AG04450 (cell line): Measurements from ENCODE around the gene SLC6A11. TPM values are rescaled to one million over a fixed set of nuclear protein-coding genes. Genes with fewer than 3 reads are reported as not detected.

Experiments
- CTCF ChIA-PET: fragments of 300-600, 350-600 bp; formaldehyde crosslinking; extraction: SDS; loops from one replicate; lab custom pipeline; 2022; ENCODE audit warnings: antibody characterized with exemption, inconsistent platforms; lab: Charles Lee
- POLR2A ChIA-PET: fragments of 350-600 bp; formaldehyde crosslinking; extraction: SDS; loops from one replicate; lab custom pipeline; 2021; ENCODE audit warnings: antibody characterized with exemption, inconsistent platforms; lab: Yijun Ruan, JAX
- DNase-seq: peaks from one replicate; pipeline ENCODE4 v3.0.0-alpha.2; 2011; ENCODE audit warnings: low read depth, low spot score
- H3K27ac ChIP-seq: one replicate; pipeline ENCODE4 v1.5.1; 2012; ENCODE audit warnings: low read depth, low read length, control low read depth
- H3K27me3 ChIP-seq: one replicate; pipeline ENCODE4 v1.6.0; 2012; ENCODE audit warnings: low read length; ENCODE audit not compliant: control insufficient read depth, insufficient read depth
- H3K4me3 ChIP-seq: 2 replicates; pipeline ENCODE4 v1.5.1; 2011; ENCODE audit warnings: mild to moderate bottlenecking, low read depth, low read length, control low read depth
- H3K9me3 ChIP-seq: 2 replicates; pipeline ENCODE4 v1.5.1; 2012; ENCODE audit warnings: low read length; ENCODE audit not compliant: control insufficient read depth, insufficient read depth
- CTCF ChIP-seq: IDR thresholded peaks from 2 replicates; pipeline ENCODE4 v1.5.1; 2011; ENCODE audit warnings: low read depth, low read length, control low read depth, inconsistent platforms
- polyA plus RNA-seq: library from polyadenylated mRNA; depleted of rRNA; stranded (reverse); fragments of >200 nt; gene quantifications from 2 replicates; pipeline ENCODE4 v1.2.3, GENCODE V29; 2011

SLC6A11 gene
- polyA plus RNA-seq, 1 experiment: not detected

GRCh38 chr3:10955711-10956453, 139.9 kb downstream of the SLC6A11 start:
- no peak for TF ChIP-seq CTCF
- no peak for DNase-seq
- no peak overlapping the region for H3K4me3 ChIP-seq
- peaks cover 24% of the 10 kb centered on the region for H3K27me3 ChIP-seq
- CTCF ChIA-PET: interaction anchor here (1.1 kb wide), 1 partner anchor 27 kb away, joined by 3 read pairs; no protein-coding TSS in a partner anchor
- POLR2A ChIA-PET: no interaction called here
- no peaks in the 10 kb centered on the region for H3K9me3 ChIP-seq
- H3K27ac ChIP-seq: no peak overlapping the region

- POLR2A ChIA-PET: no interaction called here
- H3K4me3 ChIP-seq: no peak overlapping the region
- H3K27me3 ChIP-seq: peaks cover 22% of the 10 kb centered on the region
- no peak overlapping the region for H3K27ac ChIP-seq
- CTCF ChIA-PET: interaction anchor here (1.1 kb wide), 1 partner anchor 26 kb away, joined by 3 read pairs; no protein-coding TSS in a partner anchor
- no peaks in the 10 kb centered on the region for H3K9me3 ChIP-seq
- no peak for DNase-seq
- TF ChIP-seq CTCF: no peak
These were observed 140.5 kb downstream of the SLC6A11 start for GRCh38 chr3:10956531-10956930.

- CTCF ChIA-PET: interaction anchor here (1.1 kb wide), 1 partner anchor 26 kb away, joined by 3 read pairs; no protein-coding TSS in a partner anchor
- Histone ChIP-seq H3K4me3 (no peak overlapping the region), H3K27me3 (peaks cover 22% of the 10 kb centered on the region), H3K9me3 (no peaks in the 10 kb centered on the region), H3K27ac (no peak overlapping the region)
- TF ChIP-seq CTCF: no peak
- DNase-seq: no peak
- POLR2A ChIA-PET: no interaction called here
These were observed 141.0 kb downstream of the SLC6A11 start for GRCh38 chr3:10956986-10957385.

GRCh38 chr3:10957976-10958749, 142.1 kb downstream of the SLC6A11 start:
- no peak overlapping the region for H3K27ac ChIP-seq
- peaks cover 22% of the 10 kb centered on the region for H3K27me3 ChIP-seq
- H3K9me3 ChIP-seq: no peaks in the 10 kb centered on the region
- H3K4me3 ChIP-seq: no peak overlapping the region
- CTCF ChIA-PET: interaction anchor here (1.4 to 2.0 kb wide), 2 partner anchors 12 to 102 kb away, joined by 4 to 7 read pairs; no protein-coding TSS in a partner anchor
- no peak for TF ChIP-seq CTCF
- POLR2A ChIA-PET: no interaction called here
- DNase-seq: no peak

GRCh38 chr3:10960255-10960654, 144.2 kb downstream of the SLC6A11 start:
- ChIA-PET CTCF (no interaction called here), POLR2A (no interaction called here)
- no peaks in the 10 kb centered on the region for H3K9me3 ChIP-seq
- no peak for TF ChIP-seq CTCF
- peaks cover 15% of the 10 kb centered on the region for H3K27me3 ChIP-seq
- H3K27ac ChIP-seq: no peak overlapping the region
- H3K4me3 ChIP-seq: no peak overlapping the region
- DNase-seq: no peak
